Large intestine (tissue), 3 donors: ENCODE results near the gene ALLC. TPM values are rescaled to one million over a fixed set of nuclear protein-coding genes. Genes with fewer than 3 reads are reported as not detected.

Source experiments
- DNase-seq, 2 donors: peaks; one replicate each; pipeline versions ENCODE4 v3.0.0 to v3.0.0-alpha.2; 2013
- H3K27ac ChIP-seq: one replicate; pipeline ENCODE4 v1.5.1; 2013; ENCODE audit warnings: low read length
- H3K27me3 ChIP-seq: 2 replicates; pipeline ENCODE4 v1.6.1; 2013; ENCODE audit warnings: low read length; ENCODE audit not compliant: control insufficient read depth, insufficient read depth
- H3K36me3 ChIP-seq: 2 replicates; pipeline ENCODE4 v1.6.1; 2013; ENCODE audit warnings: low read length; ENCODE audit not compliant: control insufficient read depth, insufficient read depth
- H3K4me1 ChIP-seq: one replicate; pipeline ENCODE4 v1.6.1; 2013; ENCODE audit warnings: low read length; ENCODE audit not compliant: control insufficient read depth, insufficient read depth
- H3K4me3 ChIP-seq: one replicate; pipeline ENCODE4 v1.5.1; 2013; ENCODE audit warnings: low read length
- H3K9me3 ChIP-seq: one replicate; pipeline ENCODE4 v1.6.1; 2013; ENCODE audit warnings: mild to moderate bottlenecking, low read depth, low read length, moderate library complexity; ENCODE audit not compliant: control insufficient read depth
- WGBS: methylation state at CpG from one replicate; pipeline ENCODE4 v1.1.5; 2013; ENCODE audit warnings: low lambda C conversion rate; ENCODE audit not compliant: insufficient coverage; 5-methylcytosine and 5-hydroxymethylcytosine counted together
- polyA plus RNA-seq: library from polyadenylated mRNA; unstranded; fragments of 120-200 nt; gene quantifications from one replicate; pipeline ENCODE4 v1.2.1, GENCODE V29; 2013

ALLC gene
- polyA plus RNA-seq, 1 donor, result not detected

- no peak overlapping the region for H3K27ac ChIP-seq
- no peaks in the 10 kb centered on the region for H3K4me1 ChIP-seq
- DNase-seq, result no peak
- no peaks in the 10 kb centered on the region for H3K36me3 ChIP-seq
- no peak overlapping the region for H3K4me3 ChIP-seq
- 60% methylated on average over 1 of the region's 9 CpGs for WGBS
- no peaks in the 10 kb centered on the region for H3K27me3 ChIP-seq
- H3K9me3 ChIP-seq, result no peaks in the 10 kb centered on the region
Observed at GRCh38 chr2:3737128-3737527, 79.1 kb downstream of the ALLC start.

- H3K27ac ChIP-seq, result no peak overlapping the region
- no peak for DNase-seq
- no peak overlapping the region for H3K4me3 ChIP-seq
- no peaks in the 10 kb centered on the region for H3K9me3 ChIP-seq
- WGBS, result no CpG with 5 or more reads among the region's 3 CpGs
- no peaks in the 10 kb centered on the region for H3K4me1 ChIP-seq
- no peaks in the 10 kb centered on the region for H3K36me3 ChIP-seq
- H3K27me3 ChIP-seq, result no peaks in the 10 kb centered on the region
Observed at GRCh38 chr2:3738454-3738853, 80.5 kb downstream of the ALLC start.

GRCh38 chr2:3739313-3739712 is 81.3 kb downstream of the ALLC start:
- Histone ChIP-seq H3K4me3 (no peak overlapping the region), H3K27me3 (no peaks in the 10 kb centered on the region), H3K27ac (no peak overlapping the region), H3K4me1 (no peaks in the 10 kb centered on the region), H3K36me3 (no peaks in the 10 kb centered on the region), H3K9me3 (no peaks in the 10 kb centered on the region)
- WGBS, result no CpG with 5 or more reads among the region's 19 CpGs
- DNase-seq, result no peak

GRCh38 chr2:3741396-3741795 is 83.4 kb downstream of the ALLC start:
- Histone ChIP-seq H3K9me3 (no peaks in the 10 kb centered on the region), H3K27ac (no peak overlapping the region), H3K36me3 (no peaks in the 10 kb centered on the region), H3K4me3 (no peak overlapping the region), H3K4me1 (no peaks in the 10 kb centered on the region), H3K27me3 (no peaks in the 10 kb centered on the region)
- whole genome bisulfite sequencing, result no CpG with 5 or more reads among the region's 8 CpGs
- no peak for DNase-seq

GRCh38 chr2:3741867-3742602 is 84.0 kb downstream of the ALLC start:
- no peak for DNase-seq
- no peaks in the 10 kb centered on the region for H3K4me1 ChIP-seq
- H3K4me3 ChIP-seq, result no peak overlapping the region
- WGBS, result 80% methylated on average over 1 of the region's 13 CpGs
- no peaks in the 10 kb centered on the region for H3K27me3 ChIP-seq
- no peaks in the 10 kb centered on the region for H3K9me3 ChIP-seq
- H3K27ac ChIP-seq, result no peak overlapping the region
- no peaks in the 10 kb centered on the region for H3K36me3 ChIP-seq

GRCh38 chr2:3742743-3743508 is 84.9 kb downstream of the ALLC start:
- Histone ChIP-seq H3K4me3 (no peak overlapping the region), H3K9me3 (no peaks in the 10 kb centered on the region), H3K27me3 (no peaks in the 10 kb centered on the region), H3K36me3 (no peaks in the 10 kb centered on the region), H3K27ac (no peak overlapping the region), H3K4me1 (no peaks in the 10 kb centered on the region)
- DNase-seq, result no peak
- WGBS, result 100% methylated on average over 1 of the region's 5 CpGs

GRCh38 chr2:3743951-3744555 is 86.1 kb downstream of the ALLC start:
- WGBS, result 100% methylated on average over 1 of the region's 12 CpGs
- no peak for DNase-seq
- no peaks in the 10 kb centered on the region for H3K9me3 ChIP-seq
- no peak overlapping the region for H3K27ac ChIP-seq
- H3K27me3 ChIP-seq, result no peaks in the 10 kb centered on the region
- H3K4me3 ChIP-seq, result no peak overlapping the region
- H3K4me1 ChIP-seq, result no peaks in the 10 kb centered on the region
- no peaks in the 10 kb centered on the region for H3K36me3 ChIP-seq

GRCh38 chr2:3745920-3746319 is 87.9 kb downstream of the ALLC start:
- H3K36me3 ChIP-seq, result no peaks in the 10 kb centered on the region
- H3K27ac ChIP-seq, result no peak overlapping the region
- no peak overlapping the region for H3K4me3 ChIP-seq
- no CpG with 5 or more reads among the region's 12 CpGs for WGBS
- H3K4me1 ChIP-seq, result no peaks in the 10 kb centered on the region
- DNase-seq, result no peak
- no peaks in the 10 kb centered on the region for H3K27me3 ChIP-seq
- H3K9me3 ChIP-seq, result no peaks in the 10 kb centered on the region

GRCh38 chr2:3747032-3747654 is 89.1 kb downstream of the ALLC start:
- DNase-seq, result no peak
- Histone ChIP-seq H3K36me3 (no peaks in the 10 kb centered on the region), H3K27me3 (no peaks in the 10 kb centered on the region), H3K4me3 (no peak overlapping the region), H3K27ac (no peak overlapping the region), H3K9me3 (no peaks in the 10 kb centered on the region), H3K4me1 (no peaks in the 10 kb centered on the region)
- WGBS, result no CpG with 5 or more reads among the region's 20 CpGs

GRCh38 chr2:3747826-3748225 is 89.8 kb downstream of the ALLC start:
- Histone ChIP-seq H3K4me3 (no peak overlapping the region), H3K27ac (no peak overlapping the region), H3K27me3 (no peaks in the 10 kb centered on the region), H3K9me3 (no peaks in the 10 kb centered on the region), H3K36me3 (no peaks in the 10 kb centered on the region), H3K4me1 (no peaks in the 10 kb centered on the region)
- no peak for DNase-seq
- WGBS, result no CpG with 5 or more reads among the region's 9 CpGs
